Neural cell (in vitro differentiated cells): Measurements from ENCODE around the gene MTPN.

ENCODE experiments used
- EP300 ChIP-seq: fragments of 450-650 bp; conservative IDR thresholded peaks from 2 replicates; pipeline ENCODE4 v1.6.1; 2014; ENCODE audit warnings: antibody characterized with exemption, mild to moderate bottlenecking, moderate library complexity; ENCODE audit not compliant: poor library complexity, severe bottlenecking
- RAD21 ChIP-seq: fragments of 450-650 bp; conservative IDR thresholded peaks from 2 replicates; pipeline ENCODE4 v1.6.1; 2014; ENCODE audit warnings: antibody characterized with exemption, mild to moderate bottlenecking, moderate library complexity
- SMC3 ChIP-seq: fragments of 450-650 bp; conservative IDR thresholded peaks from 2 replicates; pipeline ENCODE4 v1.6.1; 2014; ENCODE audit warnings: antibody characterized with exemption, mild to moderate bottlenecking, moderate library complexity; ENCODE audit not compliant: poor library complexity
- TF ChIP-seq, protein P1 (sequence below): fragments of 450-650 bp; IDR thresholded peaks from 2 replicates; pipeline ENCODE4 v1.5.1; 2014; ENCODE audit warnings: antibody characterized with exemption, mild to moderate bottlenecking, moderate library complexity; ENCODE audit not compliant: poor library complexity, severe bottlenecking
- TF ChIP-seq, protein P2 (sequence below): IDR thresholded peaks from 2 replicates; pipeline ENCODE4 v1.6.1; 2012; ENCODE audit warnings: borderline replicate concordance

DNA sequence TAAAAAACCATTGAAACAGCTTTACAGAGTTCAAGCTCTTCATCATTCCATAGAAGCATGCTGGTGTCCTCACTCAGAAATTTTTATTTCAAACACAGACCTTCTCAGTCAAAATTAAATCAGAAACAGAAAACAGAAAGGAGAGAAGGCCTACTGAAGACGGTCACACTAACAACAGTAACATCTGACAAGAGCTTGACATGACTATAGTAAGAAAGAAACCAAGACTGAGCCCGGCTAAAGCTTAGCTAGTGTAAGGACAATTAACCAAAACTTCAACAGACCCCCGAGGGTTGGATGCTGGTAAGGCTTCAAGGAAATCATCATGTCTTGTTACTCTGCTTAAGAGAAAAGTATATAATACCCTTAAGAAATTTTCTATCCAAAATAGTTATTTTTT is 38.6 kb downstream of the MTPN start:
- TF ChIP-seq, protein P1, sequence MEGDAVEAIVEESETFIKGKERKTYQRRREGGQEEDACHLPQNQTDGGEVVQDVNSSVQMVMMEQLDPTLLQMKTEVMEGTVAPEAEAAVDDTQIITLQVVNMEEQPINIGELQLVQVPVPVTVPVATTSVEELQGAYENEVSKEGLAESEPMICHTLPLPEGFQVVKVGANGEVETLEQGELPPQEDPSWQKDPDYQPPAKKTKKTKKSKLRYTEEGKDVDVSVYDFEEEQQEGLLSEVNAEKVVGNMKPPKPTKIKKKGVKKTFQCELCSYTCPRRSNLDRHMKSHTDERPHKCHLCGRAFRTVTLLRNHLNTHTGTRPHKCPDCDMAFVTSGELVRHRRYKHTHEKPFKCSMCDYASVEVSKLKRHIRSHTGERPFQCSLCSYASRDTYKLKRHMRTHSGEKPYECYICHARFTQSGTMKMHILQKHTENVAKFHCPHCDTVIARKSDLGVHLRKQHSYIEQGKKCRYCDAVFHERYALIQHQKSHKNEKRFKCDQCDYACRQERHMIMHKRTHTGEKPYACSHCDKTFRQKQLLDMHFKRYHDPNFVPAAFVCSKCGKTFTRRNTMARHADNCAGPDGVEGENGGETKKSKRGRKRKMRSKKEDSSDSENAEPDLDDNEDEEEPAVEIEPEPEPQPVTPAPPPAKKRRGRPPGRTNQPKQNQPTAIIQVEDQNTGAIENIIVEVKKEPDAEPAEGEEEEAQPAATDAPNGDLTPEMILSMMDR: no peak
- no peak for TF ChIP-seq SMC3
- TF ChIP-seq EP300: no peak
- no peak for TF ChIP-seq RAD21
- TF ChIP-seq, protein P2, sequence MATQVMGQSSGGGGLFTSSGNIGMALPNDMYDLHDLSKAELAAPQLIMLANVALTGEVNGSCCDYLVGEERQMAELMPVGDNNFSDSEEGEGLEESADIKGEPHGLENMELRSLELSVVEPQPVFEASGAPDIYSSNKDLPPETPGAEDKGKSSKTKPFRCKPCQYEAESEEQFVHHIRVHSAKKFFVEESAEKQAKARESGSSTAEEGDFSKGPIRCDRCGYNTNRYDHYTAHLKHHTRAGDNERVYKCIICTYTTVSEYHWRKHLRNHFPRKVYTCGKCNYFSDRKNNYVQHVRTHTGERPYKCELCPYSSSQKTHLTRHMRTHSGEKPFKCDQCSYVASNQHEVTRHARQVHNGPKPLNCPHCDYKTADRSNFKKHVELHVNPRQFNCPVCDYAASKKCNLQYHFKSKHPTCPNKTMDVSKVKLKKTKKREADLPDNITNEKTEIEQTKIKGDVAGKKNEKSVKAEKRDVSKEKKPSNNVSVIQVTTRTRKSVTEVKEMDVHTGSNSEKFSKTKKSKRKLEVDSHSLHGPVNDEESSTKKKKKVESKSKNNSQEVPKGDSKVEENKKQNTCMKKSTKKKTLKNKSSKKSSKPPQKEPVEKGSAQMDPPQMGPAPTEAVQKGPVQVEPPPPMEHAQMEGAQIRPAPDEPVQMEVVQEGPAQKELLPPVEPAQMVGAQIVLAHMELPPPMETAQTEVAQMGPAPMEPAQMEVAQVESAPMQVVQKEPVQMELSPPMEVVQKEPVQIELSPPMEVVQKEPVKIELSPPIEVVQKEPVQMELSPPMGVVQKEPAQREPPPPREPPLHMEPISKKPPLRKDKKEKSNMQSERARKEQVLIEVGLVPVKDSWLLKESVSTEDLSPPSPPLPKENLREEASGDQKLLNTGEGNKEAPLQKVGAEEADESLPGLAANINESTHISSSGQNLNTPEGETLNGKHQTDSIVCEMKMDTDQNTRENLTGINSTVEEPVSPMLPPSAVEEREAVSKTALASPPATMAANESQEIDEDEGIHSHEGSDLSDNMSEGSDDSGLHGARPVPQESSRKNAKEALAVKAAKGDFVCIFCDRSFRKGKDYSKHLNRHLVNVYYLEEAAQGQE: no peak
